Measurements from ENCODE around the gene GRID1. TPM values are rescaled to one million over a fixed set of nuclear protein-coding genes. Genes with fewer than 3 reads are reported as not detected.

Gene GRID1
- polyA plus RNA-seq, 4 donors, result 1.4 to 1.9 (median 1.6) TPM

- DNase-seq (ENCODE audit: low read depth in 4 of 4, low spot score in 2 of 4), result no peak
Observed at GRCh38 chr10:86371116-86371515, 4.5 kb upstream of the GRID1 start.

- no peak for DNase-seq (ENCODE audit: low read depth in 4 of 4, low spot score in 2 of 4)
Observed at GRCh38 chr10:86370006-86370585, 3.5 kb upstream of the GRID1 start.

- no peak for DNase-seq (ENCODE audit: low read depth in 4 of 4, low spot score in 2 of 4)
Observed at GRCh38 chr10:86368987-86369386, 2.4 kb upstream of the GRID1 start.

- DNase-seq (ENCODE audit: low read depth in 4 of 4, low spot score in 2 of 4), result no peak
Observed at GRCh38 chr10:86368046-86368445, 1.5 kb upstream of the GRID1 start.

- DNase-seq (ENCODE audit: low read depth in 4 of 4, low spot score in 2 of 4), result no peak
Observed at GRCh38 chr10:86367152-86367951, 757 bp upstream of the GRID1 start.

GRCh38 chr10:86366902-86367151 is 232 bp upstream of the GRID1 start:
- DNase-seq (ENCODE audit: low read depth in 4 of 4, low spot score in 2 of 4), result no peak

GRCh38 chr10:86365346-86366032 is 1.1 kb downstream of the GRID1 start:
- DNase-seq (ENCODE audit: low read depth in 4 of 4, low spot score in 2 of 4), result no peak

GRCh38 chr10:86364491-86365345 is 1.9 kb downstream of the GRID1 start:
- no peak for DNase-seq (ENCODE audit: low read depth in 4 of 4, low spot score in 2 of 4)

- no peak for DNase-seq (ENCODE audit: low read depth in 4 of 4, low spot score in 2 of 4)
Observed at GRCh38 chr10:86363833-86364490, 2.6 kb downstream of the GRID1 start.

- DNase-seq (ENCODE audit: low read depth in 4 of 4, low spot score in 2 of 4), result no peak
Observed at GRCh38 chr10:86363184-86363832, 3.3 kb downstream of the GRID1 start.

- DNase-seq (ENCODE audit: low read depth in 4 of 4, low spot score in 2 of 4), result no peak
Observed at GRCh38 chr10:86362586-86363183, 3.9 kb downstream of the GRID1 start.

- no peak for DNase-seq (ENCODE audit: low read depth in 4 of 4, low spot score in 2 of 4)
Observed at GRCh38 chr10:86362129-86362527, 4.5 kb downstream of the GRID1 start.

- DNase-seq (ENCODE audit: low read depth in 4 of 4, low spot score in 2 of 4), result no peak
Observed at GRCh38 chr10:86361156-86362128, 5.2 kb downstream of the GRID1 start.

GRCh38 chr10:86360657-86361056 is 5.9 kb downstream of the GRID1 start:
- DNase-seq (ENCODE audit: low read depth in 4 of 4, low spot score in 2 of 4), result no peak

- DNase-seq (ENCODE audit: low read depth in 4 of 4, low spot score in 2 of 4), result no peak
Observed at GRCh38 chr10:86359954-86360353, 6.6 kb downstream of the GRID1 start.

GRCh38 chr10:86359111-86359510 is 7.5 kb downstream of the GRID1 start:
- no peak for DNase-seq (ENCODE audit: low read depth in 4 of 4, low spot score in 2 of 4)

- DNase-seq (ENCODE audit: low read depth in 4 of 4, low spot score in 2 of 4), result no peak
Observed at GRCh38 chr10:86357676-86358075, 8.9 kb downstream of the GRID1 start.

- no peak for DNase-seq (ENCODE audit: low read depth in 4 of 4, low spot score in 2 of 4)
Observed at GRCh38 chr10:86357041-86357440, 9.6 kb downstream of the GRID1 start.

GRCh38 chr10:86356296-86356695 is 10.3 kb downstream of the GRID1 start:
- no peak for DNase-seq (ENCODE audit: low read depth in 4 of 4, low spot score in 2 of 4)

All from left renal cortex interstitium (tissue), 4 donors.